ENCODE data around the gene EMILIN2. TPM values are rescaled to one million over a fixed set of nuclear protein-coding genes. Genes with fewer than 3 reads are reported as not detected.
A peak's percentile ranks its signal among the peaks of the same experiment; 100 is the strongest.

EMILIN2 gene
- total RNA-seq, 3 donors from 2014 or later (not counting 1 experiment from before 2014, with no cell fraction given) = 8.4 to 25.6 (median 9.8) TPM

DNA sequence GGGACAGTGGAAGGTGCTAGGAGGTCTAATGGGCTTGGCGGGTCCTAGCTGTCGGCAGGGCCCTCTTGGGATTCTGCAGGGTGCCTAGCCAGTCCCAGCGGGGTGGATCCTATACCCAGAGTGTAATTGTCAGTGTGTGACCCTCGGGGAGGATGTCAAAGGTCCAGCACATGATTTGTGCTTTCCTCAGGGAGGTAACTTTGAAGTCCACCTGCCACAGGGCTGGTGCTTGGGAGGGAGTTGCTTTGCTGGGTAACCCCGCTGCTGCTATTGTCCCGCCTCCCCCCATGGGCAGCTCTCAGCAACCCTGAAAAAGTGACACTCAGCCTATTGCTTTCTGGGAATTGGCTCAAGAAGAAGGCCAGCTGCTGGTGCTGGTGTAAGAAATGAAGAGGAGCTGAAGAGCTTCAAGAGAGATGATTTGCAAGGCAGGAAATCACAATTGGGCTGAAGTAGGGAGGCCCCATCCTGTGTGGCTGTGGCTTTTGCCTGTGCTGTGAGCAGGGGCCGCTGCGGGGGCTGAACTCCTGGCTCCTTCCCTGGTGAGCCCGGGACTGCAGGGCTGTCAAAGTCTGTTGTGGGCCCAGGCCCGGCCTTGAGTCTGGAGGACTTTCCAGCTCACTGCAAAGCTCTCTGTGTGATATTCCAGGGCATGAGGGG, 36.4 kb downstream of the EMILIN2 start:
- Mint-ChIP-seq H3K27ac (peak overlapping the region; percentile 71 to 84), H3K4me3 (peak overlapping the region; percentile 80), H3K36me3 (peaks cover 8% of the 10 kb centered on the region), H3K9me3 (peaks cover 3 to 10% of the 10 kb centered on the region in 2 donors), H3K4me1 (peaks cover 22 to 30% of the 10 kb centered on the region in 2 donors), H3K27me3 (ENCODE audit: low read depth in 2 of 2) (no peaks in the 10 kb centered on the region)
- WGBS (ENCODE audit: insufficient coverage) = 16% methylated on average over 10 of the region's 10 CpGs
- DNase-seq = peak; percentile 23 to 67
- H3K36me3 ChIP-seq (ENCODE audit: control insufficient read depth, insufficient read depth, low read length) = no peaks in the 10 kb centered on the region
- peak overlapping the region; percentile 47 for H3K27ac ChIP-seq (ENCODE audit: low read length)
- intact Hi-C loops (cut with micrococcal nuclease) = no loop called here
- H3K4me3 ChIP-seq (ENCODE audit: low read length) = no peak overlapping the region
- ATAC-seq = peak; percentile 81 to 91 (median 89)
- no peaks in the 10 kb centered on the region for H3K9me3 ChIP-seq (ENCODE audit: control insufficient read depth, insufficient read depth, low read length)
- no peaks in the 10 kb centered on the region for H3K27me3 ChIP-seq (ENCODE audit: control insufficient read depth, insufficient read depth, low read length)
- TF ChIP-seq, protein P1, sequence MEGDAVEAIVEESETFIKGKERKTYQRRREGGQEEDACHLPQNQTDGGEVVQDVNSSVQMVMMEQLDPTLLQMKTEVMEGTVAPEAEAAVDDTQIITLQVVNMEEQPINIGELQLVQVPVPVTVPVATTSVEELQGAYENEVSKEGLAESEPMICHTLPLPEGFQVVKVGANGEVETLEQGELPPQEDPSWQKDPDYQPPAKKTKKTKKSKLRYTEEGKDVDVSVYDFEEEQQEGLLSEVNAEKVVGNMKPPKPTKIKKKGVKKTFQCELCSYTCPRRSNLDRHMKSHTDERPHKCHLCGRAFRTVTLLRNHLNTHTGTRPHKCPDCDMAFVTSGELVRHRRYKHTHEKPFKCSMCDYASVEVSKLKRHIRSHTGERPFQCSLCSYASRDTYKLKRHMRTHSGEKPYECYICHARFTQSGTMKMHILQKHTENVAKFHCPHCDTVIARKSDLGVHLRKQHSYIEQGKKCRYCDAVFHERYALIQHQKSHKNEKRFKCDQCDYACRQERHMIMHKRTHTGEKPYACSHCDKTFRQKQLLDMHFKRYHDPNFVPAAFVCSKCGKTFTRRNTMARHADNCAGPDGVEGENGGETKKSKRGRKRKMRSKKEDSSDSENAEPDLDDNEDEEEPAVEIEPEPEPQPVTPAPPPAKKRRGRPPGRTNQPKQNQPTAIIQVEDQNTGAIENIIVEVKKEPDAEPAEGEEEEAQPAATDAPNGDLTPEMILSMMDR (IDR thresholded peaks at IDR 0.05) = no peak
- peaks cover 29% of the 10 kb centered on the region for H3K4me1 ChIP-seq (ENCODE audit: control insufficient read depth, insufficient read depth, low read length)

GRCh38 chr18:2884706-2885285, 38.0 kb downstream of the EMILIN2 start:
- no peak overlapping the region for H3K4me3 ChIP-seq (ENCODE audit: low read length)
- no peaks in the 10 kb centered on the region for H3K9me3 ChIP-seq (ENCODE audit: control insufficient read depth, insufficient read depth, low read length)
- TF ChIP-seq, protein P1 (IDR thresholded peaks at IDR 0.05) = no peak
- WGBS (ENCODE audit: insufficient coverage) = 98% methylated on average over 13 of the region's 13 CpGs
- H3K27ac ChIP-seq (ENCODE audit: low read length) = no peak overlapping the region
- Mint-ChIP-seq H3K4me1 (peaks cover 24 to 33% of the 10 kb centered on the region in 2 donors), H3K4me3 (no peak overlapping the region), H3K9me3 (peaks cover 3 to 10% of the 10 kb centered on the region in 2 donors), H3K27ac (peak overlapping the region in 1 of 2 donors; percentile 71), H3K36me3 (peaks cover 8% of the 10 kb centered on the region), H3K27me3 (ENCODE audit: low read depth in 2 of 2) (no peaks in the 10 kb centered on the region)
- H3K36me3 ChIP-seq (ENCODE audit: control insufficient read depth, insufficient read depth, low read length) = no peaks in the 10 kb centered on the region
- peaks cover 29% of the 10 kb centered on the region for H3K4me1 ChIP-seq (ENCODE audit: control insufficient read depth, insufficient read depth, low read length)
- DNase-seq (no peak), ATAC-seq (no peak)
- no peaks in the 10 kb centered on the region for H3K27me3 ChIP-seq (ENCODE audit: control insufficient read depth, insufficient read depth, low read length)
- intact Hi-C loops (cut with micrococcal nuclease) = no loop called here

GRCh38 chr18:2887470-2887869, 40.7 kb downstream of the EMILIN2 start:
- Histone ChIP-seq H3K4me1 (ENCODE audit: control insufficient read depth, insufficient read depth, low read length) (peaks cover 21% of the 10 kb centered on the region), H3K9me3 (ENCODE audit: control insufficient read depth, insufficient read depth, low read length) (no peaks in the 10 kb centered on the region), H3K4me3 (ENCODE audit: low read length) (no peak overlapping the region), H3K27me3 (ENCODE audit: control insufficient read depth, insufficient read depth, low read length) (no peaks in the 10 kb centered on the region), H3K36me3 (ENCODE audit: control insufficient read depth, insufficient read depth, low read length) (no peaks in the 10 kb centered on the region), H3K27ac (ENCODE audit: low read length) (no peak overlapping the region)
- 72% methylated on average over 4 of the region's 4 CpGs for WGBS (ENCODE audit: insufficient coverage)
- DNase-seq (no peak), ATAC-seq (no peak)
- H3K4me3 Mint-ChIP-seq = no peak overlapping the region
- intact Hi-C loops (cut with micrococcal nuclease) = no loop called here
- H3K9me3 Mint-ChIP-seq = peaks cover 3 to 10% of the 10 kb centered on the region in 2 donors
- peaks cover 26 to 29% of the 10 kb centered on the region in 2 donors for H3K4me1 Mint-ChIP-seq
- peaks cover 8% of the 10 kb centered on the region for H3K36me3 Mint-ChIP-seq
- TF ChIP-seq, protein P1 (IDR thresholded peaks at IDR 0.05) = no peak
- H3K27me3 Mint-ChIP-seq (ENCODE audit: low read depth in 2 of 2) = no peaks in the 10 kb centered on the region
- no peak overlapping the region for H3K27ac Mint-ChIP-seq
